WTC11 (cell line): ENCODE data around the gene C4orf54.

Experiments
- CTCF ChIP-seq: fragments of 200-600 bp; IDR thresholded peaks from 2 replicates; pipeline ENCODE4 v1.8.0; 2022; ENCODE audit warnings: antibody characterized with exemption
- TEAD4 ChIP-seq: sonication (generic); formaldehyde crosslinking; IDR thresholded peaks from 2 replicates; pipeline ENCODE4 v1.8.0; 2022; ENCODE audit warnings: mild to moderate bottlenecking, missing genetic modification reagents

DNA sequence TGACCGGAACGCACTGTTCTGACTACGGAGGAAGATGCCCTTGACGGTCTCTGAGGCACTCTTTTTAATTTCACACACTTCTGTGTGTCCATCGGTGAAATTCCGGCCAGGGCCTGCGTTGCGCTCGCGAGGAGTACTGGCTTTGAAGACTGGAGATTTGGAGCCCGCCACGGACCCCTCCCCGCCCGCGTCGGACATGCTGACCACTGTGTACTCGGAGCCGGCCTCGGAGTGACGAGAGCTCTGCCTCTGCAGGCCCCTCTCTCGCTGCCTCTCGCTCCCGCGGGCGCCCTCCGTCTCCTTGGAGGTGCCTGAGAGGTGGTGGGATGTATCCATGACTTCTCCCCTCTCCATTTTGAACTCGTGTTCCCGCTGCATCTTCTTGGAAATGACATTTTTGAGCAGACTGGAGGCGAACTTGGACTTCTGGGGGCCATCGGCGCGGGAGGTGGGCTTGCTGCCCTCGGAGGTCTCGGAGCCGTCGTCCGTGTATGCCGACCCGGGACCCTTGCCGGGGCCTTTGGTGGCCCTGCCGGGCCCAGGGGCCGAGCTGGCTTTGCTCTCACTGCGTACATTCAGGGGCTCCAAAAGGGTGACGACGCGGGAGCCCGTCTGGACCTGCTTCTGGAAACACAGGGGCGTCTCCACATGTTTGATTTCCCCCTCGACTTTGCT is 5.7 kb downstream of the C4orf54 start:
- TF ChIP-seq CTCF (no peak), TEAD4 (no peak)
